Parathyroid adenoma (tissue), 2 donors: ENCODE data around the gene MAGI2.

Source experiments
- H2AFZ ChIP-seq: fragments of 300-600 bp; sonication (generic); one replicate; pipeline ENCODE4 v1.7.0; 2017; ENCODE audit warnings: antibody characterized with exemption, mild to moderate bottlenecking
- H3K27ac ChIP-seq: fragments of 300-600 bp; sonication (generic); one replicate; pipeline ENCODE4 v1.7.0; 2017
- H3K27me3 ChIP-seq: fragments of 300-600 bp; sonication (generic); one replicate; pipeline ENCODE4 v1.7.0; 2017; ENCODE audit warnings: low read length; ENCODE audit not compliant: control insufficient read depth, insufficient read depth
- H3K36me3 ChIP-seq: fragments of 300-600 bp; sonication (generic); one replicate; pipeline ENCODE4 v1.7.0; 2017; ENCODE audit warnings: low read length; ENCODE audit not compliant: control insufficient read depth, insufficient read depth
- H3K4me1 ChIP-seq: fragments of 300-600 bp; sonication (generic); one replicate; pipeline ENCODE4 v1.7.0; 2017; ENCODE audit warnings: control low read depth
- H3K4me2 ChIP-seq: fragments of 300-600 bp; sonication (generic); one replicate; pipeline ENCODE4 v1.7.0; 2017; ENCODE audit warnings: low read length
- H3K4me3 ChIP-seq: fragments of 300-600 bp; sonication (generic); one replicate; pipeline ENCODE4 v1.7.0; 2017; ENCODE audit warnings: low read depth, low read length
- H3K79me2 ChIP-seq: fragments of 300-600 bp; sonication (generic); one replicate; pipeline ENCODE4 v1.7.0; 2017; ENCODE audit warnings: control low read depth
- H3K9ac ChIP-seq: fragments of 300-600 bp; sonication (generic); one replicate; pipeline ENCODE4 v1.7.0; 2017; ENCODE audit warnings: mild to moderate bottlenecking
- H3K9me3 ChIP-seq: fragments of 300-600 bp; sonication (generic); one replicate; pipeline ENCODE4 v1.7.0; 2017; ENCODE audit warnings: low read length; ENCODE audit not compliant: control insufficient read depth
- CTCF ChIP-seq: fragments of 300-600 bp; sonication (generic); IDR thresholded peaks from one replicate; pipeline ENCODE4 v1.7.0; 2017; ENCODE audit warnings: antibody characterized with exemption, mild to moderate bottlenecking
- donor health status: primary hyperparathyroidism.

The MAGI2 gene

GRCh38 chr7:78794101-78794500 is 659.4 kb downstream of the MAGI2 start:
- Histone ChIP-seq H3K4me3 (no peak overlapping the region), H3K4me1 (no peaks in the 10 kb centered on the region), H3K4me2 (no peak overlapping the region), H3K79me2 (no peaks in the 10 kb centered on the region), H3K36me3 (no peaks in the 10 kb centered on the region), H2AFZ (no peak overlapping the region), H3K9me3 (no peaks in the 10 kb centered on the region), H3K27me3 (no peaks in the 10 kb centered on the region), H3K9ac (no peak overlapping the region), H3K27ac (no peak overlapping the region)
- no peak for TF ChIP-seq CTCF

- H3K9ac ChIP-seq = no peak overlapping the region
- H3K9me3 ChIP-seq = no peaks in the 10 kb centered on the region
- H3K27ac ChIP-seq = no peak overlapping the region
- H2AFZ ChIP-seq = no peak overlapping the region
- no peaks in the 10 kb centered on the region for H3K79me2 ChIP-seq
- TF ChIP-seq CTCF = no peak
- no peaks in the 10 kb centered on the region for H3K27me3 ChIP-seq
- H3K4me2 ChIP-seq = no peak overlapping the region
- no peaks in the 10 kb centered on the region for H3K4me1 ChIP-seq
- no peak overlapping the region for H3K4me3 ChIP-seq
- H3K36me3 ChIP-seq = no peaks in the 10 kb centered on the region
These were observed 660.8 kb downstream of the MAGI2 start for GRCh38 chr7:78792624-78793023.

- Histone ChIP-seq H3K4me3 (no peak overlapping the region), H3K79me2 (no peaks in the 10 kb centered on the region), H3K4me1 (no peaks in the 10 kb centered on the region), H3K9ac (no peak overlapping the region), H3K36me3 (no peaks in the 10 kb centered on the region), H3K4me2 (no peak overlapping the region), H2AFZ (no peak overlapping the region), H3K9me3 (no peaks in the 10 kb centered on the region), H3K27me3 (no peaks in the 10 kb centered on the region), H3K27ac (no peak overlapping the region)
- no peak for TF ChIP-seq CTCF
These were observed 661.5 kb downstream of the MAGI2 start for GRCh38 chr7:78792006-78792405.

GRCh38 chr7:78788464-78788863 is 665.0 kb downstream of the MAGI2 start:
- Histone ChIP-seq H3K27me3 (no peaks in the 10 kb centered on the region), H3K4me1 (no peaks in the 10 kb centered on the region)

More at GRCh38 chr7:78788464-78788863, 665.0 kb downstream of the MAGI2 start:
- no peaks in the 10 kb centered on the region for H3K9me3 ChIP-seq
- no peaks in the 10 kb centered on the region for H3K36me3 ChIP-seq
- TF ChIP-seq CTCF = no peak
- no peak overlapping the region for H2AFZ ChIP-seq
- H3K9ac ChIP-seq = no peak overlapping the region
- no peaks in the 10 kb centered on the region for H3K79me2 ChIP-seq
- no peak overlapping the region for H3K4me3 ChIP-seq
- H3K4me2 ChIP-seq = no peak overlapping the region
- H3K27ac ChIP-seq = no peak overlapping the region
